Gastrocnemius medialis (tissue), 4 donors: ENCODE results near the gene DHX8.

Source experiments
- POLR2A ChIP-seq, 2 donors: fragments of 450-650 bp; IDR thresholded peaks; one replicate each; pipeline ENCODE4 v1.6.1; 2017; ENCODE audit warnings: antibody characterized with exemption in 2 of 2, mild to moderate bottlenecking in 2 of 2, moderate library complexity in 2 of 2
- TF ChIP-seq, protein P1 (sequence below), 5 experiments: fragments of 450-650 bp in 3 of 5; fragments of 200-600 bp in 2 of 5; sonication (generic) in 2 of 5; IDR thresholded peaks in 4 of 5; conservative IDR thresholded peaks in 1 of 5; 1 replicate in 4 of 5; 2 replicates in 1 of 5; pipeline ENCODE4 v1.5.1; 2016 to 2019; ENCODE audit warnings: antibody characterized with exemption in 5 of 5, mild to moderate bottlenecking in 3 of 5, moderate library complexity in 3 of 5

DNA sequence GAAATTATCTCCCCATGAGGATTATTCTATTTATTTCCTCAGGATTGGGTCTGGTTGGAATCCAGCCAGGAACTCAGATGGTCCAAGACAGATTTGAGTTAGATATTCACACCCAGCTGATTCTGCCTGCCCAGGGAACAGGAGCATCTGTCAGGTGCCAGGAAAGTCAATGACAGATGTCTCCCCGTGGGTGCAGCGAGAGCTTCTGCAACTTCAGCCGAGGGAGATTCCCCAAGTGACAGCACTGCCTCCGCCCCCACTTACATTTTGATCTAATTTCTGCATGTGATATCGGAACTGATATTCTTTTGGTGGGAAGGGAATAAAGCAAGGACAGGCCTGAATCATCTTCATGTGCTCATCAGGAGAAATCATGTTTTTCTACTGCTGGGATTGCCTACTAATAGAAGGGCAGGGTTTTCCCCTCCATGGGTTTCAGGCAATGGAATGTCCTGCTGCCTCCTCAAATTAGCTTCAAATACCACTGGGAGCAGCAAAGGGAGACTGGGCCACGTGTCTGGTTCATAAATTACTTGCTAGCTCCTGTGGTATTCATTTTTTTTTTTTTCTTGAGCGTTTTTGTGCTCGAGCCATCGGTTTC, 15.7 kb upstream of the DHX8 start:
- TF ChIP-seq, protein P1, sequence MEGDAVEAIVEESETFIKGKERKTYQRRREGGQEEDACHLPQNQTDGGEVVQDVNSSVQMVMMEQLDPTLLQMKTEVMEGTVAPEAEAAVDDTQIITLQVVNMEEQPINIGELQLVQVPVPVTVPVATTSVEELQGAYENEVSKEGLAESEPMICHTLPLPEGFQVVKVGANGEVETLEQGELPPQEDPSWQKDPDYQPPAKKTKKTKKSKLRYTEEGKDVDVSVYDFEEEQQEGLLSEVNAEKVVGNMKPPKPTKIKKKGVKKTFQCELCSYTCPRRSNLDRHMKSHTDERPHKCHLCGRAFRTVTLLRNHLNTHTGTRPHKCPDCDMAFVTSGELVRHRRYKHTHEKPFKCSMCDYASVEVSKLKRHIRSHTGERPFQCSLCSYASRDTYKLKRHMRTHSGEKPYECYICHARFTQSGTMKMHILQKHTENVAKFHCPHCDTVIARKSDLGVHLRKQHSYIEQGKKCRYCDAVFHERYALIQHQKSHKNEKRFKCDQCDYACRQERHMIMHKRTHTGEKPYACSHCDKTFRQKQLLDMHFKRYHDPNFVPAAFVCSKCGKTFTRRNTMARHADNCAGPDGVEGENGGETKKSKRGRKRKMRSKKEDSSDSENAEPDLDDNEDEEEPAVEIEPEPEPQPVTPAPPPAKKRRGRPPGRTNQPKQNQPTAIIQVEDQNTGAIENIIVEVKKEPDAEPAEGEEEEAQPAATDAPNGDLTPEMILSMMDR (IDR thresholded peaks at IDR 0.05 in 4 of 5, conservative IDR thresholded peaks at IDR 0.05 in 1 of 5): no peak
- TF ChIP-seq POLR2A (IDR thresholded peaks at IDR 0.05): no peak
